ENCODE data around the gene OR4K1. TPM values are rescaled to one million over a fixed set of nuclear protein-coding genes. Genes with fewer than 3 reads are reported as not detected.
A peak's percentile ranks its signal among the peaks of the same experiment; 100 is the strongest.

OR4K1 gene, protein sequence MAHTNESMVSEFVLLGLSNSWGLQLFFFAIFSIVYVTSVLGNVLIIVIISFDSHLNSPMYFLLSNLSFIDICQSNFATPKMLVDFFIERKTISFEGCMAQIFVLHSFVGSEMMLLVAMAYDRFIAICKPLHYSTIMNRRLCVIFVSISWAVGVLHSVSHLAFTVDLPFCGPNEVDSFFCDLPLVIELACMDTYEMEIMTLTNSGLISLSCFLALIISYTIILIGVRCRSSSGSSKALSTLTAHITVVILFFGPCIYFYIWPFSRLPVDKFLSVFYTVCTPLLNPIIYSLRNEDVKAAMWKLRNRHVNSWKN
- not detected in 2 replicates for polyA plus RNA-seq (2013)

DNA sequence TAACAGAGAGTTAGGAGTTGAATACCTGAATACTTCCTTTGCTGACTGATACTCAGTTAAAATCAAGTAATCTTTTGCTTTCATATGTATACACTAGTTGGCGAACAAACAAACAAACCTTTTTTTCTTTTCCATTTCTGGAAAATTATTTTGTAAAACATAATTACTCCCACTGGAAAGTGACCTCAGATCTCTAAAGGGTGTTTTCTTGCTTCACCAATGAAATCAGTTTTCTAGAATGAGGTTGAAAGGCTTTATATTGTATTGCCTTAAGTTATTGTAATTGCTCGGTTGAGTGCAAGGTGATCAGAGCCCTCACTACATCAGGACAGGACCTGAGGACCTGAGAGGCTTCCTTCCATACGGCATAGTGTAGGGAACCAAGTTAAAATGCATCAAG is at the start of gene OR4K1:
Gene OR4K1 (plus strand): TSS at position 301 of the 400 bp plus-strand sequence. CDS start 4,750 bp downstream, outside the sequence.
- no CpG with 5 or more reads among the region's 3 CpGs for WGBS (ENCODE audit: extremely low coverage, insufficient coverage, insufficient read length)
- no peak for DNase-seq
- no peak within 1 kb of the TSS for H3K4me2 ChIP-seq (ENCODE audit: low read length)
- no peak within 1 kb of the TSS for H3K27ac ChIP-seq (ENCODE audit: low read depth, low read length)
- no peak within 1 kb of the TSS for H2BK5ac ChIP-seq (ENCODE audit: low read depth, low read length, poor library complexity)
- no peak within 1 kb of the TSS for H3K14ac ChIP-seq (ENCODE audit: low read length)
- H3K4ac ChIP-seq (ENCODE audit: low read depth, low read length), result no peak within 1 kb of the TSS
- H3K79me2 ChIP-seq (ENCODE audit: control insufficient read depth, insufficient read depth, low read length, poor library complexity), result no peaks in the 10 kb centered on the region
- H2AK5ac ChIP-seq (ENCODE audit: low read length), result no peak within 1 kb of the TSS
- no peak within 1 kb of the TSS for H4K91ac ChIP-seq (ENCODE audit: low read depth, low read length)
- no peak within 1 kb of the TSS for H3K4me3 ChIP-seq (ENCODE audit: low read depth, low read length)
- peaks cover 2% of the 10 kb centered on the region for H3K9me3 ChIP-seq (ENCODE audit: insufficient read depth, low read depth, low read length)
- H3K9ac ChIP-seq (ENCODE audit: low read length), result no peak within 1 kb of the TSS
- H4K8ac ChIP-seq (ENCODE audit: low read depth, low read length), result no peak within 1 kb of the TSS
- no peaks in the 10 kb centered on the region for H3K36me3 ChIP-seq (ENCODE audit: control insufficient read depth in 1 of 2, insufficient read depth in 2 of 2, low read length in 2 of 2)
- H3K18ac ChIP-seq (ENCODE audit: low read length), result no peak within 1 kb of the TSS
- no peak within 1 kb of the TSS for H3K23ac ChIP-seq (ENCODE audit: low read length)
- H3K79me1 ChIP-seq (ENCODE audit: low read length), result no peaks in the 10 kb centered on the region
- H2AFZ ChIP-seq (ENCODE audit: insufficient read depth, low read length, poor library complexity), result no peak within 1 kb of the TSS
- no peaks in the 10 kb centered on the region for H3K4me1 ChIP-seq (ENCODE audit: control insufficient read depth in 1 of 2, insufficient read depth in 2 of 2, low read length in 2 of 2)
- H2BK120ac ChIP-seq (ENCODE audit: insufficient read depth, low read length, poor library complexity), result no peak within 1 kb of the TSS
- no peak within 1 kb of the TSS for H2BK12ac ChIP-seq (ENCODE audit: low read length)
- H3K27me3 ChIP-seq (ENCODE audit: insufficient read depth, low read length), result no peaks in the 10 kb centered on the region
- H4K12ac ChIP-seq (ENCODE audit: low read depth, low read length), result no peak within 1 kb of the TSS

DNA sequence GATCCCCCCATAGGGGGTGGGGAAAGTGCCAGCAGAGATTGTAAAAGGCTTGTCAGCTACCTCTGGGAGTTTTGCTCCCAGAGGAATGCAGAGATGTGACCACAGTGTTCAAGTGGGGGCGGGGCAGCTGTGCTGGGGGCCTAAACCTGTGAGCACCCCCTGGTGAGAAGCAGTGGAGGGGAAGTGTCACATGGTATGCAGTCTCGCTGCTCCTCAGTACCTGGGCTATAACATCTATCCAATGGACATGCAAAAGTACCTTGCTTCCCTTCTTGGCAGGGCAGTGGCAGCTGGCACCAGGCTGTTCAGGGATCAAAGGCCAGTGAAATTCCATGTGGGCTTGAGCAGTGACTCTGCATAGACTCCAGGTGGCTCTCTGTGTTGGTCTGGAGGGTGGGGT is 35.4 kb upstream of the OR4K1 start:
- H3K4ac ChIP-seq (ENCODE audit: low read depth, low read length), result no peak overlapping the region
- H3K4me2 ChIP-seq (ENCODE audit: low read length), result no peak overlapping the region
- H3K18ac ChIP-seq (ENCODE audit: low read length), result no peak overlapping the region
- H3K9me3 ChIP-seq (ENCODE audit: insufficient read depth, low read depth, low read length), result peaks cover 21% of the 10 kb centered on the region
- H3K27me3 ChIP-seq (ENCODE audit: insufficient read depth, low read length), result no peaks in the 10 kb centered on the region
- no peak overlapping the region for H3K4me3 ChIP-seq (ENCODE audit: low read depth, low read length)
- DNase-seq, result no peak
- no peak overlapping the region for H4K8ac ChIP-seq (ENCODE audit: low read depth, low read length)
- H3K23ac ChIP-seq (ENCODE audit: low read length), result no peak overlapping the region
- no peak overlapping the region for H4K12ac ChIP-seq (ENCODE audit: low read depth, low read length)
- no peaks in the 10 kb centered on the region for H3K79me1 ChIP-seq (ENCODE audit: low read length)
- no peaks in the 10 kb centered on the region for H3K4me1 ChIP-seq (ENCODE audit: control insufficient read depth in 1 of 2, insufficient read depth in 2 of 2, low read length in 2 of 2)
- no peak overlapping the region for H2BK12ac ChIP-seq (ENCODE audit: low read length)
- WGBS (ENCODE audit: extremely low coverage, insufficient coverage, insufficient read length), result no CpG with 5 or more reads among the region's 2 CpGs
- H3K27ac ChIP-seq (ENCODE audit: low read depth, low read length), result no peak overlapping the region
- H3K9ac ChIP-seq (ENCODE audit: low read length), result no peak overlapping the region
- no peak overlapping the region for H2AFZ ChIP-seq (ENCODE audit: insufficient read depth, low read length, poor library complexity)
- no peak overlapping the region for H2BK120ac ChIP-seq (ENCODE audit: insufficient read depth, low read length, poor library complexity)
- no peak overlapping the region for H2AK5ac ChIP-seq (ENCODE audit: low read length)
- no peaks in the 10 kb centered on the region for H3K79me2 ChIP-seq (ENCODE audit: control insufficient read depth, insufficient read depth, low read length, poor library complexity)
- H2BK5ac ChIP-seq (ENCODE audit: low read depth, low read length, poor library complexity), result no peak overlapping the region
- no peak overlapping the region for H3K14ac ChIP-seq (ENCODE audit: low read length)
- H3K36me3 ChIP-seq (ENCODE audit: control insufficient read depth in 1 of 2, insufficient read depth in 2 of 2, low read length in 2 of 2), result no peaks in the 10 kb centered on the region
- H4K91ac ChIP-seq (ENCODE audit: low read depth, low read length), result no peak overlapping the region

DNA sequence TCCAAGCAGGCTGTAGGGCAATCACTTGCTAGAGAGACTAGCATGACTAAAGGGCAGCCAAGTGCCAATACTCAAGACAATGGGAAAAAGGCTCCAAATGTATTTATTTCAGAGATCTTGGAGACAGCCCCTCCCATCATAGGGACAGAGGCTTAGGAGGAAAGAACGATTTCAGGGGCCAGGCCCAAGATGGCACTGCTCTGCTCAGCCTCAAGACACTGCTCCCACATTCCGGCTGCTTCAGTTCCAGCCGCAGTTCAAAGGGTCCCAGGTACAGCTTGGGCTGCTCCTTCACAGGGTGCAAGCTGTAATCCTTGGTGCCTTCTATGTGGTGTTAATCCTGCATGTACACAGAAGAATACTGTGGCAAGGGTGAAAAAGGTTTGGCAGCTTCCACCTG is 29.7 kb upstream of the OR4K1 start:
- Histone ChIP-seq H3K23ac (ENCODE audit: low read length) (no peak overlapping the region), H2BK5ac (ENCODE audit: low read depth, low read length, poor library complexity) (no peak overlapping the region), H3K14ac (ENCODE audit: low read length) (no peak overlapping the region), H2BK120ac (ENCODE audit: insufficient read depth, low read length, poor library complexity) (no peak overlapping the region), H3K9ac (ENCODE audit: low read length) (peak overlapping the region; percentile 55), H3K4me2 (ENCODE audit: low read length) (no peak overlapping the region), H3K79me1 (ENCODE audit: low read length) (no peaks in the 10 kb centered on the region), H3K27me3 (ENCODE audit: insufficient read depth, low read length) (no peaks in the 10 kb centered on the region), H3K4ac (ENCODE audit: low read depth, low read length) (no peak overlapping the region), H3K79me2 (ENCODE audit: control insufficient read depth, insufficient read depth, low read length, poor library complexity) (no peaks in the 10 kb centered on the region), H2AFZ (ENCODE audit: insufficient read depth, low read length, poor library complexity) (no peak overlapping the region), H3K27ac (ENCODE audit: low read depth, low read length) (no peak overlapping the region), H3K4me3 (ENCODE audit: low read depth, low read length) (no peak overlapping the region), H4K12ac (ENCODE audit: low read depth, low read length) (no peak overlapping the region), H3K9me3 (ENCODE audit: insufficient read depth, low read depth, low read length) (peaks cover 10% of the 10 kb centered on the region), H2AK5ac (ENCODE audit: low read length) (no peak overlapping the region), H4K91ac (ENCODE audit: low read depth, low read length) (no peak overlapping the region), H4K8ac (ENCODE audit: low read depth, low read length) (no peak overlapping the region), H3K36me3 (ENCODE audit: control insufficient read depth in 1 of 2, insufficient read depth in 2 of 2, low read length in 2 of 2) (no peaks in the 10 kb centered on the region), H3K4me1 (ENCODE audit: control insufficient read depth in 1 of 2, insufficient read depth in 2 of 2, low read length in 2 of 2) (no peaks in the 10 kb centered on the region), H2BK12ac (ENCODE audit: low read length) (no peak overlapping the region), H3K18ac (ENCODE audit: low read length) (no peak overlapping the region)
- no CpG with 5 or more reads among the region's 3 CpGs for WGBS (ENCODE audit: extremely low coverage, insufficient coverage, insufficient read length)
- DNase-seq, result no peak

DNA sequence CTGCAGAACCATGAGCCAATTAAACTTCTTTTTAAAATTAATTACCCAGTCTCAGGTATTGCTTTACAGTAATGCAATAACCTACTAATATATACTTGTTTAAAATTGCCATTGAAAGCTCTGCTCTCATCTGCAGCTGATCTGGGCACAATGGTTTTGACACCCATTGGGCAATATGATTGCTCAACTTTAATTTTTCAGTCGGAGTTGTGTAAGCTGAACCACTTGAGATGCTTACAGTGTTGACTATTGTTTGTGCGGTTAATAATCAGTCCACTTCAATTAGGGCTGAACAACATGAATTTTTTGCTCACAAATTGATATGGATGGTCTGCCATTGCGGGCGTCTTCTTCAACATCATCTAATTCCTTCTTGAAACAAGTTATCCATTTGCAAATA is 28.3 kb upstream of the OR4K1 start:
- H3K27me3 ChIP-seq (ENCODE audit: insufficient read depth, low read length), result no peaks in the 10 kb centered on the region
- H3K4ac ChIP-seq (ENCODE audit: low read depth, low read length), result no peak overlapping the region
- H3K79me1 ChIP-seq (ENCODE audit: low read length), result no peaks in the 10 kb centered on the region
- no CpG with 5 or more reads among the region's 4 CpGs for WGBS (ENCODE audit: extremely low coverage, insufficient coverage, insufficient read length)
- no peak overlapping the region for H3K4me3 ChIP-seq (ENCODE audit: low read depth, low read length)
- no peak overlapping the region for H2AFZ ChIP-seq (ENCODE audit: insufficient read depth, low read length, poor library complexity)
- no peaks in the 10 kb centered on the region for H3K79me2 ChIP-seq (ENCODE audit: control insufficient read depth, insufficient read depth, low read length, poor library complexity)
- no peak overlapping the region for H4K12ac ChIP-seq (ENCODE audit: low read depth, low read length)
- H2BK120ac ChIP-seq (ENCODE audit: insufficient read depth, low read length, poor library complexity), result no peak overlapping the region
- H3K9ac ChIP-seq (ENCODE audit: low read length), result no peak overlapping the region
- H4K91ac ChIP-seq (ENCODE audit: low read depth, low read length), result no peak overlapping the region
- no peak overlapping the region for H2AK5ac ChIP-seq (ENCODE audit: low read length)
- DNase-seq, result no peak
- no peak overlapping the region for H2BK5ac ChIP-seq (ENCODE audit: low read depth, low read length, poor library complexity)
- H3K27ac ChIP-seq (ENCODE audit: low read depth, low read length), result no peak overlapping the region
- no peaks in the 10 kb centered on the region for H3K4me1 ChIP-seq (ENCODE audit: control insufficient read depth in 1 of 2, insufficient read depth in 2 of 2, low read length in 2 of 2)
- no peak overlapping the region for H3K18ac ChIP-seq (ENCODE audit: low read length)
- H3K14ac ChIP-seq (ENCODE audit: low read length), result no peak overlapping the region
- H2BK12ac ChIP-seq (ENCODE audit: low read length), result no peak overlapping the region
- H3K23ac ChIP-seq (ENCODE audit: low read length), result no peak overlapping the region
- H3K9me3 ChIP-seq (ENCODE audit: insufficient read depth, low read depth, low read length), result peaks cover 12% of the 10 kb centered on the region
- H3K36me3 ChIP-seq (ENCODE audit: control insufficient read depth in 1 of 2, insufficient read depth in 2 of 2, low read length in 2 of 2), result no peaks in the 10 kb centered on the region
- H4K8ac ChIP-seq (ENCODE audit: low read depth, low read length), result no peak overlapping the region
- H3K4me2 ChIP-seq (ENCODE audit: low read length), result no peak overlapping the region
